Measurements from ENCODE around the gene SPATA12. TPM values are rescaled to one million over a fixed set of nuclear protein-coding genes. Genes with fewer than 3 reads are reported as not detected.

The SPATA12 gene, protein sequence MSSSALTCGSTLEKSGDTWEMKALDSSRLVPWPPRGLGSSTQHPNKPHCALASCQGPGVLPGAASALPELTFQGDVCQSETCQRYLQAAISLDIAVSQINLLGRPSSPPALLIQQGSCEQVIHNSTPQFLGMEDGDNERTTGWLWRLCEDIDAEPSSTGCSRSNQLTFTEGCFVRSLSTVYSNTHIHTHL
- polyA plus RNA-seq (2011; rRNA removed) (not detected in 2 replicates), polyA minus RNA-seq (2011; rRNA and poly(A)+ RNA removed) (not detected in 2 replicates)

DNA sequence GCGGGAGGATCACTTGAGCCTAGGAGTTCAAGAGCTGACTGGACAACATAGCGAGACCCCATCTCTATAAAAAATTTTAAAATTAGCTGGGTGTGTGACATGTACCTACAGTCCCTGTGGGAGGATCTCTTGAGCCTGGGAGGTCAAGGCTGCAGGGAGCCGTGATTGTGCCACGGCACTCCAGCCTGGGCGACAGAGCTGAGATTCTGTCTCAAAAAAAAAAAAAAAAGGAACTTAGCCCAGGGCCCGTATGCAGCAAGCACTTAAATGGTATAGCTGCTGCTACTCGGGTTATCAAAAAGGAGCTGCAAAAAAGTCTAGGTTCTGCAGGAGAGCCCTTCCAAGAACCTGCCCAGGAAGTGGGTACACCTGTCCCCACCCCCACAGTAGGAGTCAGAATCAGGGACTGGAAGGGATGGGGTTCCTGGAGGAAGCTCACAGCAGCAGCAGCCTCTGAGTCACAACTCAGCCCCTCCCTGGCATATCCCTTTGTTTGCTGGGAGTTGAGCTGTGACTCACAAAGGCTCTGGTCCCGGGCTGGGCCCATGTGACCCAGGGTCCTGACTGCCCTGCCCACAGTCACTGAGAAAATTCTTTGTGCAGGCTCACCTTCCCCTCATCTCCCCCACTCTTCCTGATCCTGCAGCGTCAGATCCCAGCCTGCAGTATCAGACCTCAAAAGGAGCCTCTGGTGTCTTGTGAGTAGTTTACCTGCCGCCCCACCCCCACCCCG lies at the start of gene SPATA12:
Gene SPATA12 (plus strand): TSS at position 576 of the 733 bp plus-strand sequence. CDS start 13,031 bp downstream, outside the sequence.
- POLR2A ChIA-PET, result no interaction called here

GRCh38 chr3:57011022-57011421 lies 49.4 kb upstream of the SPATA12 start:
- ChIA-PET POLR2A (no interaction called here), CTCF (no interaction called here)
- Histone ChIP-seq H3K4me3 (ENCODE audit: low read depth, low read length) (no peak overlapping the region), H3K36me3 (ENCODE audit: control insufficient read depth, insufficient read depth, low read length) (no peaks in the 10 kb centered on the region), H3K27me3 (ENCODE audit: control insufficient read depth, insufficient read depth, low read length) (no peaks in the 10 kb centered on the region)
- TF ChIP-seq CTCF (IDR thresholded peaks at IDR 0.05; ENCODE audit: insufficient read depth, low read depth, low read length), result no peak
- DNase-seq (ENCODE audit: low read depth), result no peak

More for the DNA sequence above, at the start of gene SPATA12:
- peak; percentile 37 for DNase-seq (ENCODE audit: low read depth)
- Histone ChIP-seq H3K27me3 (ENCODE audit: control insufficient read depth, insufficient read depth, low read length) (no peaks in the 10 kb centered on the region; the same call in 1 of the 2 replicates), H3K4me3 (ENCODE audit: low read depth, low read length) (no peak within 1 kb of the TSS), H3K36me3 (ENCODE audit: control insufficient read depth, insufficient read depth, low read length) (no peaks in the 10 kb centered on the region)
- TF ChIP-seq CTCF (IDR thresholded peaks at IDR 0.05; ENCODE audit: insufficient read depth, low read depth, low read length), result no peak
- CTCF ChIA-PET, result interaction anchor here (1.6 kb wide), 1 partner anchor 18 kb away, joined by 4 read pairs; no protein-coding TSS in a partner anchor

GRCh38 chr3:57012847-57013246 lies 47.6 kb upstream of the SPATA12 start:
- CTCF ChIA-PET, result interaction anchor here (1.4 kb wide), 1 partner anchor 23 kb away, joined by 4 read pairs; no protein-coding TSS in a partner anchor

GRCh38 chr3:57015350-57015729 lies 45.1 kb upstream of the SPATA12 start:
- no peak for TF ChIP-seq CTCF (IDR thresholded peaks at IDR 0.05; ENCODE audit: insufficient read depth, low read depth, low read length)
- CTCF ChIA-PET, result no interaction called here
- POLR2A ChIA-PET, result no interaction called here
- no peak for DNase-seq (ENCODE audit: low read depth)
- no peak overlapping the region for H3K4me3 ChIP-seq (ENCODE audit: low read depth, low read length)
- no peaks in the 10 kb centered on the region for H3K36me3 ChIP-seq (ENCODE audit: control insufficient read depth, insufficient read depth, low read length)
- H3K27me3 ChIP-seq (ENCODE audit: control insufficient read depth, insufficient read depth, low read length), result no peaks in the 10 kb centered on the region

More at GRCh38 chr3:57012847-57013246, 47.6 kb upstream of the SPATA12 start:
- no peak for TF ChIP-seq CTCF (IDR thresholded peaks at IDR 0.05; ENCODE audit: insufficient read depth, low read depth, low read length)
- no peak overlapping the region for H3K4me3 ChIP-seq (ENCODE audit: low read depth, low read length)
- no peaks in the 10 kb centered on the region for H3K36me3 ChIP-seq (ENCODE audit: control insufficient read depth, insufficient read depth, low read length)
- DNase-seq (ENCODE audit: low read depth), result no peak
- POLR2A ChIA-PET, result no interaction called here
- H3K27me3 ChIP-seq (ENCODE audit: control insufficient read depth, insufficient read depth, low read length), result no peaks in the 10 kb centered on the region

- CTCF ChIA-PET, result interaction anchor here (0.7 kb wide), 1 partner anchor 47 kb away, joined by 5 read pairs; no protein-coding TSS in a partner anchor
- DNase-seq (ENCODE audit: low read depth), result no peak
- H3K27me3 ChIP-seq (ENCODE audit: control insufficient read depth, insufficient read depth, low read length), result no peaks in the 10 kb centered on the region
- POLR2A ChIA-PET, result no interaction called here
- H3K4me3 ChIP-seq (ENCODE audit: low read depth, low read length), result no peak overlapping the region
- no peak for TF ChIP-seq CTCF (IDR thresholded peaks at IDR 0.05; ENCODE audit: insufficient read depth, low read depth, low read length)
- H3K36me3 ChIP-seq (ENCODE audit: control insufficient read depth, insufficient read depth, low read length), result no peaks in the 10 kb centered on the region
Measured at GRCh38 chr3:57015912-57016311, 44.6 kb upstream of the SPATA12 start.

Measured in BJ (cell line).